Smooth muscle cell (in vitro differentiated cells): ENCODE measurements around the gene NIT1. TPM values are rescaled to one million over a fixed set of nuclear protein-coding genes. Genes with fewer than 3 reads are reported as not detected.
A peak's percentile ranks its signal among the peaks of the same experiment; 100 is the strongest.

Experiments used
- DNase-seq: peaks from one replicate; lab custom pipeline; 2025; ENCODE audit not compliant: unreplicated experiment; lab: John Stamatoyannopoulos, UW
- H2AFZ ChIP-seq: fragments of 200-600 bp; sonication (generic); 2 replicates; pipeline ENCODE4 v1.6.0; 2016; ENCODE audit warnings: antibody characterized with exemption, low read depth, mild to moderate bottlenecking
- H3F3A ChIP-seq: fragments of 200-600 bp; sonication (generic); 2 replicates; pipeline ENCODE4 v1.6.0; 2017; ENCODE audit warnings: antibody characterized with exemption, low read depth
- H3K27ac ChIP-seq: fragments of 200-600 bp; sonication (generic); 2 replicates; pipeline ENCODE4 v1.5.1; 2016; ENCODE audit warnings: low read depth, mild to moderate bottlenecking
- H3K27me3 ChIP-seq: fragments of 200-600 bp; sonication (generic); 2 replicates; pipeline ENCODE4 v1.6.1; 2016; ENCODE audit warnings: low read depth, mild to moderate bottlenecking
- H3K36me3 ChIP-seq: fragments of 200-600 bp; sonication (generic); 2 replicates; pipeline ENCODE4 v1.5.1; 2016; ENCODE audit warnings: low read depth
- H3K4me1 ChIP-seq: fragments of 200-600 bp; sonication (generic); 2 replicates; pipeline ENCODE4 v1.5.1; 2016; ENCODE audit warnings: low read depth
- H3K4me2 ChIP-seq: fragments of 200-600 bp; sonication (generic); 2 replicates; pipeline ENCODE4 v1.6.0; 2016; ENCODE audit warnings: mild to moderate bottlenecking
- H3K4me3 ChIP-seq: fragments of 200-600 bp; sonication (generic); 2 replicates; pipeline ENCODE4 v1.5.1; 2016; ENCODE audit warnings: mild to moderate bottlenecking
- H3K79me2 ChIP-seq: fragments of 200-600 bp; sonication (generic); 2 replicates; pipeline ENCODE4 v1.6.0; 2016; ENCODE audit warnings: low read depth, mild to moderate bottlenecking
- H3K9ac ChIP-seq: fragments of 200-600 bp; sonication (generic); 2 replicates; pipeline ENCODE4 v1.6.0; 2016; ENCODE audit warnings: low read depth
- H3K9me3 ChIP-seq: fragments of 200-600 bp; sonication (generic); replicated peaks from 2 replicates; pipeline ENCODE4 v1.5.1; 2016; ENCODE audit warnings: low read depth
- H4K20me1 ChIP-seq: fragments of 200-600 bp; sonication (generic); 2 replicates; pipeline ENCODE4 v1.6.0; 2016; ENCODE audit warnings: low read depth
- WGBS: methylation state at CpG from one replicate; pipeline ENCODE4 v1.1.7; 2016; ENCODE audit warnings: low lambda C conversion rate; 5-methylcytosine and 5-hydroxymethylcytosine counted together
- polyA plus RNA-seq: library from polyadenylated mRNA; unstranded; fragments of >200 nt; fragmentation: Nextera tagmentation; extraction: Ambion mirVana; gene quantifications from 2 replicates; pipeline ENCODE4 v1.2.1, GENCODE V29; 2016
- total RNA-seq: library from RNA; depleted of rRNA; stranded (reverse); fragments of >200 nt; gene quantifications from 2 replicates; pipeline ENCODE4 v1.2.3, GENCODE V29; 2014
- TF ChIP-seq, protein P1 (sequence below): fragments of 200-600 bp; sonication (generic); IDR thresholded peaks from 2 replicates; pipeline ENCODE4 v1.5.1; 2017; ENCODE audit warnings: borderline replicate concordance, mild to moderate bottlenecking, antibody characterized with exemption; ENCODE audit not compliant: insufficient read depth, poor library complexity, severe bottlenecking

The NIT1 gene
- total and polyA plus RNA-seq, 2 experiments from 2014 or later = 33.6 to 37.6 TPM

DNA sequence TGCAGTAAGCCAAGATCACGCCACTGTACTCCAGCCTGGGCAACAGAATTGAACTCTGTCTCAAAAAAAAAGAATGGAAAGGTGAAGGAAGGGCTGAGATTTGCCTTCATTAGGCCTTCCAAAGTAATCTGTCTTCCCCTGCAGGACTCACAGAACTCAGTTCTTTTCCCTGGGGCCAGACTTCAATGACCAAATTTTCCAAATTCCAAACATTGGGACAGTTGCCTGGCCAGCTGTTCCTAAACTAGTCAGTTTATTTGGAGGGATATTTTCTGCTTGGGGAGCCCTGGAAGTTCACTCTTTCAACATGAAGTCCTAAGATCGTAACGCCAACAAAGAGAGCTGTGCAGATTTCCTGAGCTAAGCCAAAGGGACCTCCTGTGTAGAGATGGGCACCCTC is 20.0 kb downstream of the NIT1 start:
- Histone ChIP-seq H3K4me1 (no peaks in the 10 kb centered on the region), H3K27me3 (no peaks in the 10 kb centered on the region), H4K20me1 (peaks cover 10% of the 10 kb centered on the region), H3K4me2 (no peak overlapping the region), H2AFZ (no peak overlapping the region), H3K79me2 (peaks cover 29% of the 10 kb centered on the region), H3K9ac (no peak overlapping the region), H3F3A (peaks cover 4% of the 10 kb centered on the region), H3K27ac (no peak overlapping the region), H3K9me3 (no peaks in the 10 kb centered on the region), H3K4me3 (no peak overlapping the region), H3K36me3 (no peaks in the 10 kb centered on the region)
- TF ChIP-seq, protein P1, sequence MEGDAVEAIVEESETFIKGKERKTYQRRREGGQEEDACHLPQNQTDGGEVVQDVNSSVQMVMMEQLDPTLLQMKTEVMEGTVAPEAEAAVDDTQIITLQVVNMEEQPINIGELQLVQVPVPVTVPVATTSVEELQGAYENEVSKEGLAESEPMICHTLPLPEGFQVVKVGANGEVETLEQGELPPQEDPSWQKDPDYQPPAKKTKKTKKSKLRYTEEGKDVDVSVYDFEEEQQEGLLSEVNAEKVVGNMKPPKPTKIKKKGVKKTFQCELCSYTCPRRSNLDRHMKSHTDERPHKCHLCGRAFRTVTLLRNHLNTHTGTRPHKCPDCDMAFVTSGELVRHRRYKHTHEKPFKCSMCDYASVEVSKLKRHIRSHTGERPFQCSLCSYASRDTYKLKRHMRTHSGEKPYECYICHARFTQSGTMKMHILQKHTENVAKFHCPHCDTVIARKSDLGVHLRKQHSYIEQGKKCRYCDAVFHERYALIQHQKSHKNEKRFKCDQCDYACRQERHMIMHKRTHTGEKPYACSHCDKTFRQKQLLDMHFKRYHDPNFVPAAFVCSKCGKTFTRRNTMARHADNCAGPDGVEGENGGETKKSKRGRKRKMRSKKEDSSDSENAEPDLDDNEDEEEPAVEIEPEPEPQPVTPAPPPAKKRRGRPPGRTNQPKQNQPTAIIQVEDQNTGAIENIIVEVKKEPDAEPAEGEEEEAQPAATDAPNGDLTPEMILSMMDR = no peak
- no peak for DNase-seq
- WGBS = 83% methylated on average over 3 of the region's 3 CpGs

GRCh38 chr1:161138431-161138830 is 20.5 kb downstream of the NIT1 start:
- Histone ChIP-seq H3K4me1 (no peaks in the 10 kb centered on the region), H4K20me1 (peaks cover 10% of the 10 kb centered on the region), H3K9ac (no peak overlapping the region), H2AFZ (no peak overlapping the region), H3K9me3 (no peaks in the 10 kb centered on the region), H3K36me3 (no peaks in the 10 kb centered on the region), H3K4me2 (no peak overlapping the region), H3K79me2 (peaks cover 29% of the 10 kb centered on the region), H3K27me3 (no peaks in the 10 kb centered on the region), H3K27ac (no peak overlapping the region), H3K4me3 (no peak overlapping the region), H3F3A (no peaks in the 10 kb centered on the region)
- 88% methylated on average over 1 of the region's 1 CpG for WGBS
- TF ChIP-seq, protein P1 = no peak
- no peak for DNase-seq

DNA sequence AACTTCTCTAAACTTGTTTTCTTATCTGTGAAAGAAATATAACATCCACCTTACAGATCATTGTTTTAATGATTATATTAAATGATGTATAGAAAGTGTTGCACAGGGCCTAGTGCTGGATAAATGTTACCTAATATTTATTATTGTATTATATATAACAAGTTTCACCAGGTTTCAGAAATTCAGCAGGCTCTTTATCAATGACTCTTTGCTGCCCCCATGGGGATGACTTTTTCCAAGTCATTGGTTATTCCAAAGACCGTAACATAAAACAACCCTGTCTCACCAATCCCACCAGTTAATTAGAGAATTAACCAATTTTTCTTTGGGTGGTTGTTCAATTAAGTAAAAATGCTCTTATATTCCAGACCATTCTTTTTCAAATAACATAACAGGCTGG is 21.9 kb downstream of the NIT1 start:
- H4K20me1 ChIP-seq = peaks cover 1% of the 10 kb centered on the region
- H3K79me2 ChIP-seq = peaks cover 18% of the 10 kb centered on the region
- H3K4me3 ChIP-seq = no peak overlapping the region
- no peaks in the 10 kb centered on the region for H3K36me3 ChIP-seq
- H3K4me1 ChIP-seq = no peaks in the 10 kb centered on the region
- TF ChIP-seq, protein P1 = peak; percentile 52
- no peak for DNase-seq
- no peaks in the 10 kb centered on the region for H3F3A ChIP-seq
- no peak overlapping the region for H2AFZ ChIP-seq
- no peak overlapping the region for H3K27ac ChIP-seq
- no peak overlapping the region for H3K9ac ChIP-seq
- no peak overlapping the region for H3K4me2 ChIP-seq
- H3K27me3 ChIP-seq = no peaks in the 10 kb centered on the region
- 56% methylated on average over 1 of the region's 1 CpG for WGBS
- H3K9me3 ChIP-seq = no peaks in the 10 kb centered on the region

DNA sequence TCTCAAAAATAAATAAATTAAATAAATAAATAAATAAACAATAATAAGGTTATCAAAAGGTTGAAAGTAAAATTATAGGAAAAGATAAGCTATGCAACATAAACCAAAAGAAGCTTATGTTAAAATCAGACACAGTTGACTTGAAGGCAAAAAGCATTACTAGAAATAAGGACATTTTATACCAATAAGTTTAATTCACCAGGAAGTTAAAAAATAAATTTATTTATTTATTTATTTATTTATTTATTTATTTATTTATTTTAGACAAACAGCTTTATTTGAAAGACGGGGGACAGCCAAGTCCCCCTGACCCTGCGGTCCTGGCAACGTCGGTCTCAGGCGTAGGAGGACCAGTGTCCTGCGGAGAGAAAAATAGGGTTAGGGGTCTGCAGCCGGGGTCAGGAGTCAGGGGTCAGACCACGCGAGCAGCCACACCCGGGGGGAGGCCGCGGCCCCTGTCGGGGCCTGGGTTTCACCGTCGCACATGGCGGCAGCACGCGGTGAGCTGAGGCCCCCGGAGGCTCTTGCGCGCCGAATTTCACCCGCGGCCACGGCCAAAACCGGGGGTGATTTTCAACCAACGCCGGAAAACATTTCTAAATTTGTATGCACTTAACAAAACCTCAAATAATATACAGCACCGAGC is 23.0 kb downstream of the NIT1 start:
- H3K36me3 ChIP-seq = no peaks in the 10 kb centered on the region
- H3K4me3 ChIP-seq = no peak overlapping the region
- no peaks in the 10 kb centered on the region for H3K9me3 ChIP-seq
- H3K4me2 ChIP-seq = no peak overlapping the region
- H3K9ac ChIP-seq = no peak overlapping the region
- H4K20me1 ChIP-seq = no peaks in the 10 kb centered on the region
- WGBS = 98% methylated on average over 29 of the region's 29 CpGs
- no peaks in the 10 kb centered on the region for H3K4me1 ChIP-seq
- no peak overlapping the region for H3K27ac ChIP-seq
- H3K27me3 ChIP-seq = no peaks in the 10 kb centered on the region
- no peak for DNase-seq
- no peaks in the 10 kb centered on the region for H3F3A ChIP-seq
- H2AFZ ChIP-seq = no peak overlapping the region
- TF ChIP-seq, protein P1 = no peak
- H3K79me2 ChIP-seq = peaks cover 6% of the 10 kb centered on the region
